ENCODE data around the gene RTP3.

DNA sequence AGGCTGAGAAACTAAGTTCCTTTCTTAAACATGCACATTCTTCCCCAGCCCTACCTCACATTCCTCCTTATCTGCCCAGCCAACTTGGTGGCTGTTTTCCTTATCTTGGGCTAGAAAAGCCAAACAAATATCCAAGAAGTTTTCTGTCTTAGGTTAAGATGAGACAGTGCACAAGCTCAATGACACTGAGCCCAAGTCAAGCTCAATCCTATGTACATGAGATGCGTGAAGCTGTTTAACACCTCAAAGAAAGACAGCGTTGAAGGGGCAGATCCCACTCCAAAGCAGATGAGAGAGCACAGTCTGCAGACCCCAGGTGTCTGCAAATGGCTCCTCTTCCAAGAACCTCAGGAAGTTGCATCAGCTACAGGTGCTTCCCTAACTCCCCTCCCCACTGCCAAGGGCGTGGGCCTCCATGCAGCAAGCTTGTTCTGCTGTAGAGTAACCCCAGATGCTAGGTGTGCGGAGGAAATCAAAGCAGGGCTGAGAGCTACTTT lies 51.7 kb downstream of the RTP3 start:
- TF ChIP-seq ATF3 (IDR thresholded peaks at IDR 0.05) (no peak), POLR2A (IDR thresholded peaks at IDR 0.05; ENCODE audit: borderline replicate concordance, extremely low read depth, insufficient read depth, insufficient read length) (no peak)
- TF ChIP-seq, protein P1, sequence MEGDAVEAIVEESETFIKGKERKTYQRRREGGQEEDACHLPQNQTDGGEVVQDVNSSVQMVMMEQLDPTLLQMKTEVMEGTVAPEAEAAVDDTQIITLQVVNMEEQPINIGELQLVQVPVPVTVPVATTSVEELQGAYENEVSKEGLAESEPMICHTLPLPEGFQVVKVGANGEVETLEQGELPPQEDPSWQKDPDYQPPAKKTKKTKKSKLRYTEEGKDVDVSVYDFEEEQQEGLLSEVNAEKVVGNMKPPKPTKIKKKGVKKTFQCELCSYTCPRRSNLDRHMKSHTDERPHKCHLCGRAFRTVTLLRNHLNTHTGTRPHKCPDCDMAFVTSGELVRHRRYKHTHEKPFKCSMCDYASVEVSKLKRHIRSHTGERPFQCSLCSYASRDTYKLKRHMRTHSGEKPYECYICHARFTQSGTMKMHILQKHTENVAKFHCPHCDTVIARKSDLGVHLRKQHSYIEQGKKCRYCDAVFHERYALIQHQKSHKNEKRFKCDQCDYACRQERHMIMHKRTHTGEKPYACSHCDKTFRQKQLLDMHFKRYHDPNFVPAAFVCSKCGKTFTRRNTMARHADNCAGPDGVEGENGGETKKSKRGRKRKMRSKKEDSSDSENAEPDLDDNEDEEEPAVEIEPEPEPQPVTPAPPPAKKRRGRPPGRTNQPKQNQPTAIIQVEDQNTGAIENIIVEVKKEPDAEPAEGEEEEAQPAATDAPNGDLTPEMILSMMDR (IDR thresholded peaks at IDR 0.05 in 2 of 3, conservative IDR thresholded peaks at IDR 0.05 in 1 of 3; ENCODE audit: borderline replicate concordance in 1 of 3, insufficient read depth in 1 of 3, low read depth in 2 of 3, low read length in 2 of 3) = no peak
